ENCODE measurements around the gene ERN1. TPM values are rescaled to one million over a fixed set of nuclear protein-coding genes. Genes with fewer than 3 reads are reported as not detected.
A peak's percentile ranks its signal among the peaks of the same experiment; 100 is the strongest.

The ERN1 gene
- total RNA-seq, 2 donors from 2014 or later, result 63.3 to 77.1 TPM

DNA sequence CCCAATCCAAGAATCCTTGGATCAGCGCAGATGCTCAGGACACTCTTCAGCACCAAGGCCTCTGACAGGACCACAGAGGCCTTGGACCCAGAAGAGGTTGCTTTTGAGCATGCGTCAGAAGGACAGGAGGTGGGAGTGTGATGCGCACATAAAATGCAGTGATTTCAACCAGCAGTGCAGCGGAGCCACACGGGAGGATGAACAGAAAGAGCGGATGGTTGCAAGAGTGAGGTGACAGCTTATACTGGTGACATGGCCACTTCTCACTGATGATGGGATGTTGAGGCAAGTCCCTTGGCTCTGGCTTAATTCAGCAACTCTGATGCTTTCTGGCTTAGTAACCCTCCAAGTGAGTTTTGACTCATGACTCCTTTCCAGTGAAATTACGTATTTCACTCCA, 25.2 kb upstream of the ERN1 start:
- WGBS, 2 donors, result 90 to 95% methylated on average over 7 of the region's 7 CpGs

DNA sequence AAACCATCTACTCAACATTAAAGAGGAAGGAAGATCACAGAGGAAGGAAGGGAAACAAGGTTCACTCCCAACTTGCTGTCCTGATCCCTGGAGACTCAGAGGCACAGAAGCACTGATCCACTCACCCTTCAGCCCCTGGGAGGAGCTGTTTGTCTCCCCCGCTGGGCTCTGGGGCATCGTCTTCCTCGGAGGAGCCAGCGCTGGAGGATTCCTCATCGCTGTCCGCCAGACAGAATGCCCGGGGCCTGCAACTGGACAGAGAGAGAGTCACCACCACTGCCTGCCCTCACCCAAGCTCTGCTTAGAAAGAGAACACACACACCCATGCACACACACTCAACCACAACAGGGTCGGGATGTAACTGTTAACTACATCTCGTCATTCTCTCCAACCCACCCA, 24.8 kb upstream of the ERN1 start:
- no peak for TF ChIP-seq POLR2A (IDR thresholded peaks at IDR 0.05)
- TF ChIP-seq, protein P1, sequence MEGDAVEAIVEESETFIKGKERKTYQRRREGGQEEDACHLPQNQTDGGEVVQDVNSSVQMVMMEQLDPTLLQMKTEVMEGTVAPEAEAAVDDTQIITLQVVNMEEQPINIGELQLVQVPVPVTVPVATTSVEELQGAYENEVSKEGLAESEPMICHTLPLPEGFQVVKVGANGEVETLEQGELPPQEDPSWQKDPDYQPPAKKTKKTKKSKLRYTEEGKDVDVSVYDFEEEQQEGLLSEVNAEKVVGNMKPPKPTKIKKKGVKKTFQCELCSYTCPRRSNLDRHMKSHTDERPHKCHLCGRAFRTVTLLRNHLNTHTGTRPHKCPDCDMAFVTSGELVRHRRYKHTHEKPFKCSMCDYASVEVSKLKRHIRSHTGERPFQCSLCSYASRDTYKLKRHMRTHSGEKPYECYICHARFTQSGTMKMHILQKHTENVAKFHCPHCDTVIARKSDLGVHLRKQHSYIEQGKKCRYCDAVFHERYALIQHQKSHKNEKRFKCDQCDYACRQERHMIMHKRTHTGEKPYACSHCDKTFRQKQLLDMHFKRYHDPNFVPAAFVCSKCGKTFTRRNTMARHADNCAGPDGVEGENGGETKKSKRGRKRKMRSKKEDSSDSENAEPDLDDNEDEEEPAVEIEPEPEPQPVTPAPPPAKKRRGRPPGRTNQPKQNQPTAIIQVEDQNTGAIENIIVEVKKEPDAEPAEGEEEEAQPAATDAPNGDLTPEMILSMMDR (IDR thresholded peaks at IDR 0.05), result no peak
- Histone ChIP-seq H3K27me3 (no peaks in the 10 kb centered on the region), H3K9me3 (no peaks in the 10 kb centered on the region), H3K4me3 (no peak overlapping the region), H3K27ac (peak overlapping the region in 3 of 4 donors; percentile 80 to 93 (median 83)), H3K4me1 (peaks cover 96% of the 10 kb centered on the region), H3K36me3 (replicated peaks in 1 of 2; ENCODE audit: insufficient read depth in 1 of 2, low read depth in 2 of 2) (no peaks in the 10 kb centered on the region)
- WGBS, 2 donors, result 90 to 92% methylated on average over 7 to 9 of the region's 9 CpGs
- ATAC-seq, result no peak
- peak in 1 of 4 donors; percentile 9 for DNase-seq
- intact Hi-C loops (cut with DNase I), result no loop called here

More for the DNA sequence above, 25.2 kb upstream of the ERN1 start:
- H3K36me3 ChIP-seq (replicated peaks in 1 of 2; ENCODE audit: insufficient read depth in 1 of 2, low read depth in 2 of 2), result no peaks in the 10 kb centered on the region
- no peaks in the 10 kb centered on the region for H3K27me3 ChIP-seq
- intact Hi-C loops (cut with DNase I), result no loop called here
- ATAC-seq, result no peak
- TF ChIP-seq POLR2A (IDR thresholded peaks at IDR 0.05), result no peak
- TF ChIP-seq, protein P1 (IDR thresholded peaks at IDR 0.05), result no peak
- peak in 1 of 4 donors; percentile 6 for DNase-seq
- peaks cover 92% of the 10 kb centered on the region for H3K4me1 ChIP-seq
- no peaks in the 10 kb centered on the region for H3K9me3 ChIP-seq
- peak overlapping the region; percentile 73 to 93 (median 82) for H3K27ac ChIP-seq
- no peak overlapping the region for H3K4me3 ChIP-seq

DNA sequence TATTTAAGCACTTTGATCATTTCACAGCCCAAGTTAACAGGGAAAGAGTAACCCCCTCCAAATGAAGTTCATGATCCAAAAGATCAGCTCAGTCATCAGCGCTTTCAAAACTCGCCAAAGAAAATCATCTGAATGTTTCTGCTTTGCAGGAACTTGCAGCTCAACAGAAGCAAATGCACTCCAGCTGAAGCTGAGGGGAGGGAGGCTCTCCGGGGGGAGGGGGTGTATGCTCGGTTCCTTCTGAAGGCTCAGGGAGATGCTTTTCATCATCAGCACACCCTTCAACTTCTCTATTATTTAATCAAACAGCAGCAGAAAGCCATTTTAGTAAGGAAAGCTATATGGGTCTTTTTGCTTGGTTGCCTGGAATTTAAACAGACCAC, 24.4 kb upstream of the ERN1 start:
- Histone ChIP-seq H3K27ac (peak overlapping the region in 2 of 4 donors; percentile 63 to 93), H3K4me3 (no peak overlapping the region), H3K9me3 (no peaks in the 10 kb centered on the region), H3K36me3 (replicated peaks in 1 of 2; ENCODE audit: insufficient read depth in 1 of 2, low read depth in 2 of 2) (no peaks in the 10 kb centered on the region), H3K4me1 (peaks cover 98% of the 10 kb centered on the region), H3K27me3 (no peaks in the 10 kb centered on the region)
- WGBS, 2 donors, result 69 to 70% methylated on average over 4 of the region's 4 CpGs
- ATAC-seq (no peak), DNase-seq (peak in 1 of 4 donors; percentile 7)
- TF ChIP-seq, protein P1 (IDR thresholded peaks at IDR 0.05), result no peak
- no peak for TF ChIP-seq POLR2A (IDR thresholded peaks at IDR 0.05)
- intact Hi-C loops (cut with DNase I), result no loop called here

DNA sequence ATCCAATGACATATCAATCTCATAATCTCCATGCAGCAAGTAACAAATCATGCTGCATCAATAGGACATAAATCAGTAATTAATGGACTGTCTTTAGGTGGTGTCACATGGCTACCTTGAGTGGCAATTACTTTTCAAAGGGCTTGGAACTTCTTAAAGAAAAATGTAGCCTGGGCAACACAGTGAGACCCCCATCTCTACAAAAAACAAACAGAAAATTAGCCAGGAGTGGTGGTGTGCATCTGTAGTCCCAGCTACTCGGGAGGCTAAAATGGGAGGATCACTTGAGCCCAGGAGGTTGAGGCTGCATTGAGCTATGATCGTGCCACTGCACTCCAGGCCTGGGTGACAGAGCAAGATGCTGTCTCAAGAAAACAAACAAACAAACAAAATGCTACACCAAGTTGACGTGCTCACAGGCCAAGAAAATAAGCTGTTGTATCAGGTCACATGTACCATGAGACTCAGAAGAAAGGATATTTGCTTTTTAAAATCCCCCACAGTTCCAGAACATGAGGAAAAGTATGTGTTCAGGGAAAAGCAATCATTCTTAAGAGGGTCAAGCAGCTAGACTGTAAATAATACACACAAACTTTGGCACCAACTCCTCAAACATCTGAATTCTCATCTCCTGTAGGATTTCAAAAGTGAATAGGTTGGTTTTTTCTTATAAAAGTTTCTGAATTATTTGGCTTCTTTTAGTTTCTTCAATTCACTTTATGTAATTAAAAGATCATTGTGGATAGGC, 23.8 kb upstream of the ERN1 start:
- no peak overlapping the region for H3K4me3 ChIP-seq
- 66 to 79% methylated on average over 3 of the region's 3 CpGs for WGBS, 2 donors
- H3K9me3 ChIP-seq, result no peaks in the 10 kb centered on the region
- TF ChIP-seq, protein P1 (IDR thresholded peaks at IDR 0.05), result no peak
- no peak for TF ChIP-seq POLR2A (IDR thresholded peaks at IDR 0.05)
- peaks cover 98% of the 10 kb centered on the region for H3K4me1 ChIP-seq
- intact Hi-C loops (cut with DNase I), result no loop called here
- peak overlapping the region; percentile 63 to 93 (median 72) for H3K27ac ChIP-seq
- H3K27me3 ChIP-seq, result no peaks in the 10 kb centered on the region
- no peaks in the 10 kb centered on the region for H3K36me3 ChIP-seq (replicated peaks in 1 of 2; ENCODE audit: insufficient read depth in 1 of 2, low read depth in 2 of 2)
- no peak for ATAC-seq
- DNase-seq, result no peak

Measured in body of pancreas (tissue), 4 donors.